T1000 (cell line): Measurements from ENCODE around the gene CTDP1.
"Not testable (repeated sequence)": the region's sequence is repeated elsewhere in the genome, so short reads cannot be mapped to it uniquely, and the experiment has no call there.

Source experiments
- DNase-seq: peaks from one replicate; lab custom pipeline; 2025; ENCODE audit warnings: mixed read lengths; lab: John Stamatoyannopoulos, UW

Gene CTDP1

GRCh38 chr18:79724299-79725080 is 44.9 kb downstream of the CTDP1 start:
- no peak for DNase-seq

DNA sequence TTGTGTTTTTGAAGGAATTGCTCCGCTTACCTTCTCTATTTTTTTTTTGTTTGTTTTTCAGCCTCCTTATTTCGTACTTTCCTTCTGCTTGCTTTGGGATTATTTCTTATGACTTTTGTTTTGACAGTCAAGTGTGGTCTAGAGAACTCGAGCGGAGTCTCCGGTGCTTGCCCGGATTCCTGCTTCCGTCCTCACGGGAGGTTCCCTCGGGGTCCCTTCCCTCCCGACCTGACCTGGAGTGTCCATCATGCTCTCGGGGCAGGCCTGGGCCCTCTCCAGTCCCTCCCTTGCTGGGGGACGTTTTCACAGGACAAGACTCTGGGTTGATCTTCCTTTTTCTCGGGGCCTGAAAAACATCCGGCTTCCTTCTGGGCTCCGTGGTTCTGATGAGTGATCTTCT is 45.9 kb downstream of the CTDP1 start:
- DNase-seq: no peak

DNA sequence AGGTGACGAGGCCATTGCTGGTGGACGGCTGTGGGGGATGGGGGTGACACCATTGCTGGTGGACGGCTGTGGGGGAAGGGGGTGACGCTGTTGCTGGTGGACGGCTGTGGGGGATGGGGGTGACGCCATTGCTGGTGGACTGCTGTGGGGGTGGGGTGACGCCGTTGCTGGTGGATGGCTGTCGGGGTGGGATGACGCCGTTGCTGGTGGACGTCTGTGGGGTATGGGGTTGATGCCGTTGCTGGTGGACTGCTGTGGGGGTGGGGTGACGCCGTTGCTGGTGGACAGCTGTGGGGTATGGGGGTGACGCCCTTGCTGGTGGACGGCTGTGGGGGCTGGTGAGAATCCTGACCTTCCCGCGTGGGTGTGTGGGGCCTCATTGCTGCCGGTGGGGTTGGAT is 47.1 kb downstream of the CTDP1 start:
- DNase-seq: no peak

- no peak for DNase-seq
Measured at GRCh38 chr18:79727211-79727610, 47.6 kb downstream of the CTDP1 start.

DNA sequence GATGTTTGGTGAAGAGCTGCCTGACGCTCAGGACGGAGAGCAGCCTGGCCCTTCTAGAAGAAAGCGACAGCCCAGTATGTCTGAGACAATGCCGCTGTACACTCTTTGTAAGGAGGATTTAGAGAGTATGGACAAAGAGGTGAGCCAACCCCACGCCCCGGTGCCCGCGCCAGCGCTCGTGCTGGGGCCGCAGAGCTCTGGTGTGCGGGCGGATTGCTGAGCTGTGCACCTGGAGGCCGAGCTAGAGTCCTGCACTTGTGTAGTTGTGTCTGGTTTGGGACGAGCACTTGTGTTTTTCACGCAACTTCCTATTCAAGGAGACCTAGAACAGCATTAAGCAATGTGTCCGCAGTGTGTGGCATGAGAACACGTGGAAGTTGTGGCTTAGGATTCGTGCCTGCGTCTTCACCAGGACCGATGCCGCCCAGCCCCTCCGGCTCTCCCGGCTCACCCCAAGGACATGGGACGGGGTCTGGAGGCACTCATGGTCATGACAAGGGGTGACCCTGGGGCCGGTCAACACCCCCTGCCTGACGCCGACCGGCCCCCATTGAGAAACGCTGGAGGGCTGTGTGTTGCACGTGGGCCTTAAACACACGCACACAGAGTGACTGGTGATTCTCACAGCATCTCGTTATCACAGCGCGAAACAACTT is 49.5 kb downstream of the CTDP1 start:
- DNase-seq: no peak

DNA sequence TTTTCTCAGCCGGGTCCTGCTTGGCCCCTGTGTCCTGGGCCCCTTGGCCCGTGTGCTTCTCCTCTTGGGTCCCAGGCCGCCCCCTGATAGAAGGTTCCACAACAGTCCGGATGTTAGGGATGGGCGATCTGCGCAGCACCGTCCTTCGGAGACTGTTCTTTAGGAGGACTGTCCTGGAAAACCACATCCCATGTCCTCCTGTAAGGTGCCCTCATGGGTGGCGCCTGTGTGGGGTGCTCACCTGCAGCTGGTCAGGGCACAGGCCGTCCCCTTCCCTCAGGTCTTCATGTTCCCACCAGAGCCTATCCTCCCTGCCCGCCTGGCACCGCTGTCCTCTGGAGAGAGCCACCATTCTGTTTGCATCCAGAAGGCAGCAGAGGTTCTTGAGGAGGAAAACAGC is 50.0 kb downstream of the CTDP1 start:
- no peak for DNase-seq

GRCh38 chr18:79730804-79731203 is 51.2 kb downstream of the CTDP1 start:
- DNase-seq: no peak

GRCh38 chr18:79731881-79732720 is 52.5 kb downstream of the CTDP1 start:
- not testable (repeated sequence) for DNase-seq

DNA sequence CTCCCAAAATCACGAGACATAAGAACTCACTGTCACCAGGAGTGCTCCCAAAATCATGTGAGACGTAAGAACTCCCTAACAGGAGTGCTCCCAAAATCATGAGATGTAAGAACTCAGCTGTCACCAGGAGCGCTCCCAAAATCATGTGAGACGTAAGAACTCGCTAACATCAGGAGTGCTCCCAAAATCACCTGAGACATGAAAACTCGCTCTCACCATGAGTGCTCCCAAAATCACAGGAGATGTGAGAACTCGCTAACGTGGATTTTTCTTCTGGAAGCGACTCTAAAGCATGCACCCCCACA is 53.1 kb downstream of the CTDP1 start:
- no peak for DNase-seq

- no peak for DNase-seq
Measured at GRCh38 chr18:79733135-79733701, 53.6 kb downstream of the CTDP1 start.

DNA sequence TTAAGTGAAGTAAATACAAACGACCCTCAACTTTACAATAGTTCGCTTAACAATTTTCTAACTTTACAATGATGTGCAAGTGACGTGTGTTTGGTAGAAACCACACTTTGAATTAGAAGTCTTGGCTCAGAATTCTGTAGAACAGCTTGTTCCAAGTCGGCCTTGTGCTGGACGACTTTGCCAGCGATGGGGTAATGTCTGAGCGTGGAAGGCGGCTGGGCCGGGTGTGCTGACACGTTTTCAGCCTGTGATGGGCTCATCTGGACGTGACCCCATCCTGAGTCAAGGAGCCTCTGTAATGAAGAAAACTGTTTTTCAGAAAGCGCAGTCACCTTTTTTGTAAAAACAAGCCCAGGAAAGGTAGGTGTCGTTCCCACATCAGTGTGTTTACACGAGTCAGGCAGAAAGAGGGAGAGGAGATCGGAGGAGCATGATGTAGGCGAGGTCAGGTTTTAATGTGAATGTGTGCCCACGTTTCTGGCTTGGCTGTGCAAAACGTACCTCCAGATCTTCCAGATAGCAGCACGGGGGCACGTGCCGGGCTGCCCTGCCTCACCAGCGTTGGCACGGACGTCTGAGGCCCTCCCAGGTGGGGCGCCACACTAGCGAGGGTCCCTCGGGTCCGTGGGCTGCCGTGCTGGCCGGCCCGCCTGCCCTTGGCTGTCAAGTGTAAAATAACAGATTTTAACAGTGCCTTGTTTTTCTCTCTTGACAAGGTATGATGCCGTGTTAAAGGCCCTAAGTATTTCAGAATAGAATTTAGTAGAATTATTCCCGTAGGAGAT is 54.6 kb downstream of the CTDP1 start:
- DNase-seq: no peak

DNA sequence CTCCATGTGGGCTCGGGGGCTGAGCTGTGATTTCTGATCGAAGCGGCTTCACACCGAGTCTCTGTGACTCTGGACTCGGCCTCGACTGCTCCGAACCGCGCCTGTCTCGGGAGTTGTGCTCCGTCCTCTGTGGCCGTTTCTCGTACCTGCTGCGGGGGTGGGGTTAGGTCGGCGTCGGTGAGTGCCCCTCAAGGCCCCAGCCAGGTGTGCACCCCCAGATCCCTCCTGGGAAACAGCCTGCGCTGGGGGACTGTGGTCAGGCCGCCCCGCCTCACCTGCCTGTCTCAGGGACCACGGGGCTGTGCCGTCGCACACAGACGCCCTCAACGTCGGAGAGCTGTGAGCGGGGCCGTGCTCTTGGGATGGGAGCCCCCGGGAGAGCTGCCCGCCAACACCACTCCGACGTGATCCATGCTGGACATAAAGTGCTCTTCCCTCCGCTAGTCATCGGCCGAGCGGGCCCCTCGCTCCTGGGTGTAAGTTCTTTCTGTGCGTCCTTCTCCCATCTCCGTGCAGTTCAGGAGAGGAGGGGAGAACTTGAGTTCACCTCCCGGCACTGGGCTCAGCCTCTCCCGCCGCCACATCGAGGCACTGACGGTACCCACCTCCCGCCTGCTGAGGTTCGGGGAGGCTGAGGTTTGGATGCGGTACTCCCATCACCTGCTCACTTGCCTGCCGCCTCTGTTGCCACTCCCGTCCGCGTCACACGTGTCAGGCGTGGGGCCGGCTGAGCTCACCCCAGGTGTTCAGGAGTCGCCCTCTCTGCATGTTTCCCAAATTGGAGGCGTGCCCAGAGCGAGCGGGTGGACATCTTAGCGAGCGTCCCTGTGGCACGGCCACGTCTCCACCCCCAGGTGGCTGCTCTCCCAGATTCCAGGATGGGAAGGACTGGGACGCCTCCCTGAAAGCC is 55.7 kb downstream of the CTDP1 start:
- no peak for DNase-seq

- no peak for DNase-seq
Measured at GRCh38 chr18:79736230-79736629, 56.6 kb downstream of the CTDP1 start.

DNA sequence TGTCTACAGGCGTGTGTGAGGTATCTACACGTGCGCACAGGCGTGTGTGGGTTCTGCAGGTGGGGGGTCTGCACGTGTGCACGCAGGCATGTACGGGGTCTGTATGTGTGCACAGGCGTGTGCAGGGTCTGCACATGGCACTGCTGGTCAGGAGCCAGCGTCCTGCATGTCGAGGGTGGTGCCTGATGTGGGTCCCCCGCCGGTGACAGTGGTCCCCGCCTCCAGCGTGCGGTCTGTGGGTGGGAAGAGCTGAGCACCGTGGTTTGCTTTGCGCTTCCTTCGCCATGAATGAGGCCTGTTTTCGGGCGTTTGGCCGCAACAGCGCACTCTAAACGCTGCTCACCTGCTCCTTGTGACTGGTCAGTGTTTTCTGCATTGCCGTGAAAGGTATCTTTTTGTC is 57.2 kb downstream of the CTDP1 start:
- no peak for DNase-seq

DNA sequence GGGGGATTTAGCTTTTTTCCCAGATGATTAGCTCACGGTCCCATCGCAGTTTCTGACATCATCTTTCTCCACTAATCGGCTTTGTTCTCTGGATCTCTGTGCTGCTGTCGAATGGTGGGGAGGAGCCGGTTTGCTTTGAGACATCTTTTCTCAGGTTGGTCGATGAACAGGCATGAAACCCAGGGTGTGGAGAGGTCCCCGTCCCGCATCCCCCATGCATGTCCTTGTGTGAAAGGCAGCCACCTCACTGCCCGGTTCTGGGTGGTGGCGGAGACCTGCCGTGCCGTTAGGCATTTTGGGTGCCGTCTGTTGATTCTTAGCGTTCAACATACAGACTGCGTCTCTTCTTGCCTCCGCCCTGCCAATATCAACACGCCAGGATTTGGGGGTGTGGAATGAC is 57.8 kb downstream of the CTDP1 start:
- DNase-seq: no peak

DNA sequence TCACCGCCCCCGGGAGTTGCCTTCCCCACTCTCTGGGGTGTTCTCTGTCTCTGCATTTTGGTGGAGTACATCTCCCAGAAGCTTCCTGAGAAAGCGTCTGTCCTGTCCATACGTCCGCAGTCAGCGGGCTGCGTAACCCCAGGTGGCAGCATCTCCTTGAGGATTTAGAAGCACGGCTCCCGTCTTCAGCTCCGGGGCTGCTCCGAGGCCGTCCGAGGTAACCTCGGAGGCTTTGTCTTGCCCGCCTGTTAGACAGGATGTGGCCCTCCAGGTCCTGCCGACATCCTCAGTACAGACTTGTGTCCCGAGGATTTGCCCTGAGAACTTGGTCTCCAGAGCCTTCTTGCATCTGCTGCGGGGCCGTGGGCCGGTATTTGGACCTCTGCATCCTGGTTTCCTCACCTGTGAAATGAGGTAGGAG is 58.4 kb downstream of the CTDP1 start:
- DNase-seq: no peak

DNA sequence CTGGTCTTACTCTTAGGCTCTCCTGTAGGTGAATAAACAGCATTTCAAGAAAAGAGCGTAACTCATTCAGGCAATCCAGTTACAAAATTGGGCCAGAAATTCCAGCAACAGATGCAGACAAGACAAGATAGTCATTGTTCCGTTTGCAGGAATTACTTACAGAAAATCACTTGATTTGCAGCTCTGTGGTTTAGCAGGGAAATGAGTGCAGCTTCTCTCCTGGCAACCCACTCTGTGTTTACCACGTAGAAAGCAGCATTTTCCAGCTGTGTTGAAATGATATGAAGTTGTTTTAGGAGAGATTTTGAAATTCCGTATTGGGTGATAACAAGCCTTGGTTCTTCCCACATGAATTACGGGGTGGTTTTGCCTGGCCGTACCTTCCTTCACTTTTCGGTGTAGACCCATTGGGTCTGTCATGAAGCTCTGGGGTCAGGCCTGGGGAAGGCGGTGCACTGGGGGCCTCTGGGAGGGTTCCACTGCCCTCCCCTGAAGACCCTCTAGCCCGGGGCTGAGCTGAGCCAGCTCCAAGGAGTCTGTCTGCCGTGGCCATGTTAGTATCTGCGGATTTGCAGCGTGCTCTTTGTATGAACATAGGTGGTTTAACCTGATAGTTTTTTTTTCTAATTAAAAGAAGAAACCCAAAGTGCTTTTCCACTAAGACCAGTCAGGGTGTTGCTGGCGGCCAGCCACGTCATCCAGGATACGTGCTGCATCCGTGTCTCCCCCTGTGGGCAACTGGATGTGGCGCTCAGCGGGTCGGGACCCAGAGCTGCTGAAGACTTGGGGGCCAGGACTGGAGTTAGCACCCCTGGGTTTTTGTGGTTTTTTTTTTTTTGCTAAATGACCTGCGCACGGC is 59.2 kb downstream of the CTDP1 start:
- DNase-seq: no peak

DNA sequence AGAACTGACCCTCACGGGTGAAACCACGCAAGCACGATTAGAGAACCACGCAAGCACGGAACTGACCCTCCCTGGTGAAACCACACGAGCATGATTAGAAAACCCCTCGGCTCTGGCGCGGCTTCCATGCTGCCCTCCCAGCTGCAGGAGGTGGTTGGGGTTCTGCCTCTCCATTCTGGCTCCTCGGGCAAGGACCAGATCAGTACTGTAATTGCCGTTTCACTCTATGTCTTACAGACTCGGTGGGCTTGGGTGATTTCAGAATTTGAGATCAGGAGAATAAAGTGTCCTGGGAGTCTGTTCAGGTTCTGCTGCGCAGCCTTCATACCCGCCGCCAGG is 59.8 kb downstream of the CTDP1 start:
- no peak for DNase-seq

DNA sequence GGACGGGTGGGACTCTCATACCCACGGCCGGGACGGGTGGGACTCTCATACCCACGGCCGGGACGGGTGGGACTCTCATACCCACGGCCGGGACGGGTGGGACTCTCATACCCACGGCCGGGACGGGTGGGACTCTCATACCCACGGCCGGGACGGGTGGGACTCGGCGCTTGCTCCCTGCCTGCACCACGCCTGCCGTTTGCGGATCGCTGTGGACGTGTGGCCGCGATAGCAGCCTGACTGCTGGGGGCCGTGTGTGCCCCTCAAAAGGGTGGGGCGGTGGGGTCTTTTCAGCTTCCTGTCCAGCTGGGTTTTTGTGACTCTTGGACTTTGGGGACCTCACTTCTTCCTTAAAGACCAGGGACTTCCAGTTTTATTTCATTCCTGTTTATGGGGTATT is 60.4 kb downstream of the CTDP1 start:
- DNase-seq: not testable (repeated sequence)
